HG02884 (cell line): ENCODE measurements around the gene BACH2.
A peak's percentile ranks its signal among the peaks of the same experiment; 100 is the strongest.
"Not testable (repeated sequence)": the region's sequence is repeated elsewhere in the genome, so short reads cannot be mapped to it uniquely, and the experiment has no call there.

ENCODE experiments used
- ATAC-seq: cut with Tn5 transposase; IDR thresholded peaks from one replicate; pipeline ENCODE4 v1.9.1; 2021; ENCODE audit warnings: mild to moderate bottlenecking, moderate library complexity; ENCODE audit not compliant: unreplicated experiment

The BACH2 gene

DNA sequence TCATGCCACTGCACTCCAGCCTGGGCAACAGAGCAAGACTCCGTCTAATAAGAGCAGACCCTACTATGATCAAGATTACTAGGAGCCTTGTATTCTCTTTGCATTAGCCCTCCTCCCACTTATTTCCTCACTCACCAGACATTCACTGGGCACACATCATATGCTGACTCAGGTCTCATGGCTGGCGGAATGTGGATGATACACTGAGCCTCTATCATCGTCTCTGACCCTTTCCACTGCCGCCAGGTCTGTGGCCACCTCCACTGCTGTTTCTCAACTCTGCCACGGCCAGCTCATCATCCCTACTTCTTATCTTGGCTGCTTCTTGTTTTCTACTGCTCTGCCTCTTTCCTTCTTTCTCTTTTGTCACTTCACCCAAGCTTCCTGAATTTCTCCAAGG, 161.0 kb downstream of the BACH2 start:
- no peak for ATAC-seq

DNA sequence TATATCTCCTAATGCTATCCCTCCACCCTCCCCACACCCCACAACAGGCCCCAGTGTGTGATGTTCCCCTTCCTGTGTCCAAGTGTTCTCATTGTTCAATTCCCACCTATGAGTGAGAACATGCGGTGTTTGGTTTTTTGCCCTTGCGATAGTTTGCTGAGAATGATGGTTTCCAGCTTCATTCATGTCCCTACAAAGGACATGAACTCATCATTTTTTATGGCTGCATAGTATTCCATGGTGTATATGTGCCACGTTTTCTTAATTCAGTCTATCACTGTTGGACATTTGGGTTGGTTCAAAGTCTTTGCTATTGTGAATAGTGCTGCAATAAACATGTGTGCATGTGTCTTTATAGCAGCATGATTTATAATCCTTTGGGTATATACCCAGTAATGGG, 163.0 kb downstream of the BACH2 start:
- not testable (repeated sequence) for ATAC-seq

DNA sequence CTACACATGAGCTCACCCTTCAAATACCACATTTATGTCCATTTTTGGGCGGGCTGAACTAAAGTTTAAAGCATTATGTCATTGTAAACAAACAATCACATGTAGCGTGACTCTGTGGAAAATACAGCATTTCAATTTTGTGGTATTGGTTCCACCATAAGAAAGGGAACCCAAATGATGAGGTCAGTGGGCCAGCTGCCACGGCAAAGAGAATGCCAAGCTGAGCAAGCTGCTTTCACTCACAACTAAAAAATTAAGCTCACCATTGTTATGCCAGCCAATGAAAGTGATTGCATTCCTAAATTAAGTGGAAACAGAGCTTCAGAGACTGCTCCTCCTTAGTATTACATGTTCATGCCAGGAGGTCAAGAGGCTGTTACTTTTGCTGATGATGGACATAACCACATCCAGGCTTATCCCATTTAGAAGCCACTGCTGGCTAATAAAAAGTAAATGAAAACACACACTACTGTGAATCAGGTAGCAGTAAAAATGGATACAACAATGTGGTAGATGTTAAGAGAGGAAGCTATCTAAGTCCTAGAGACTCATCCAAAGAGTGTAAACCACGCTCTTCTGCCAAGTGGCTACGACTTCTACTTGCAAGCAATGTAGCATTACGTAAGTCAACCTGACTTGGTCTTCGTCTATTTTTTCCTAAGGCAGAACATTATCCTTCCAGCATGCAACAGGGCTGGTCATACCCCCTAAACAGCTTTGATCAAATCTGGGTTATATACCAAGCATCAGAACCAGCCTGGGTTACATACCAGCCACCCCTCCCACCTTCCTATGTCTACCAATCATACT, 164.8 kb downstream of the BACH2 start:
- no peak for ATAC-seq

GRCh38 chr6:90131125-90131524, 165.5 kb downstream of the BACH2 start:
- no peak for ATAC-seq

GRCh38 chr6:90128687-90129086, 168.0 kb downstream of the BACH2 start:
- ATAC-seq, result not testable (repeated sequence)

DNA sequence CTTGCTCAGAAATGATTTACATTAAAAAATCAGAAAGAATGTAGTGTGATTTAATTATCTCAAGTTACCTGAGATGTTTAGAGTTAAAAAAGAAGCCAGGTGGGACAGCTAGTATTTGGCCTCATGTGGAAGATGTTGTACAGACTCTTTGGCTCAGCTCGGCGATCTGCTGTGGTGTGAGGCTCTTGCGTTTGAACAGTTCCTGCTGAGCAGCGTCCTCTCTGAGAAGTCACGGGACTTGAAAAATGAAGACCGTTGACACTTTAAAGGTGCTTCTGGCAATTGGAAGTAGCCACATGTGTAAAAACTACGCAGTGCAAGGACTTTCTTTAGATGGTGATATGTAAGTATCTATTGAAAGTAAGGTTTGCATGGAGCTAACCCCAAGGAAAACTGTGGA, 169.0 kb downstream of the BACH2 start:
- ATAC-seq, result no peak

DNA sequence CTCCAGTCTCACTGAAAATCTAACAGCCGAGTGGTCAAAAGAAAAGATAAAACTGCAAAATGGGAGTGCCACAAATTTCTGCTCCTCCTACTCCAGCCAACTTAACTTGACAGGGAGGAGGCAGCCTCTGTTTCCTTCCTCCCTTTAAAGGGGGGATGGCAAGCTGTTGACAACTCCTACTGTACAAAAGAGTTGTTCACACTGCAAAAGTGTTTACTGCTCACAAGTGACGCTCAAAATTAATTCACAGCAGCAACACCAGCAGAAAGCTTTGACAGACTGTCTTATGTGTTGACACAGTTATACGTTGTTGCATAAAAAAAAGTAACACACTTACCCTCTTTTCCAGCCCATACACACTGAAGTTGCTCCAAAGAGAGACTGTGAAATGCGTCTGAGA, 169.8 kb downstream of the BACH2 start:
- no peak for ATAC-seq

DNA sequence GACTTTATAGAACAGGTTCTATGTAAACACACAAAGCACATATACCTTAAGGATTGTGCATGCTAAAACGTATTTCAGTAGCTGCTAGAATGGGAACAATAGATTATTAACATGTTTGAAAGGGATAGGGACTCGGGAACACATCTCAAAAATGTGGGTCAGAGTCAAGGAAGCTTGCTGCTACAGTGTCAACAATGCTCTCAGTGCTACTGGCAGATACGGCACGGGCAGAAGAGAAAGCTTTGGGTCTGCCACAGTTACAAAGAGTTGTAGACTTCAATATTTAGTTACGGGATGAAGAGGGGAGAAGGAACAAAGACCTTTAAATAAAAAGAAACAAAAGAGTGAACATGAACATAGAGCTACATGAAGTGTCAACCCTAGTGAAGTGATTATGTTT, 170.5 kb downstream of the BACH2 start:
- ATAC-seq, result no peak

GRCh38 chr6:90124874-90125510, 171.7 kb downstream of the BACH2 start:
- ATAC-seq, result no peak

DNA sequence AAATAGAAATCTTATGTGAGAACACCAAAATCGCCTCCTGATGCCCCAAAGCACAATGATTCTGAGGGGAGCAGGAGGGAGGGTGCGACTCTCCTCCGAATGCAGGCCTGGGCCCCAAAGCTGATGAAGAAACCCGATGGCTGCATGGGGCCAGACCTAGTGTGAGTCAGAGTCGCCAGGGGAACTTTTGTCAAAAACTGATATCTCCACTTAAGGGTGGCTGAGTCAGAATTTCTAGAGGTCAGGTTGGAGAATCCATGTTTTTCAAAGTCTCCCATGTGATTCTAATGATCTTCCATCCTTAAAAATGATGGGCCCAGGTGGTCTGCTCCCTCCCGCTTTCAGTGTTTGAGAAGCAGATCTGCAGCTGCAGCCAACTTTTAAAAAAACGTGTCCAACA, 172.8 kb downstream of the BACH2 start:
- no peak for ATAC-seq

DNA sequence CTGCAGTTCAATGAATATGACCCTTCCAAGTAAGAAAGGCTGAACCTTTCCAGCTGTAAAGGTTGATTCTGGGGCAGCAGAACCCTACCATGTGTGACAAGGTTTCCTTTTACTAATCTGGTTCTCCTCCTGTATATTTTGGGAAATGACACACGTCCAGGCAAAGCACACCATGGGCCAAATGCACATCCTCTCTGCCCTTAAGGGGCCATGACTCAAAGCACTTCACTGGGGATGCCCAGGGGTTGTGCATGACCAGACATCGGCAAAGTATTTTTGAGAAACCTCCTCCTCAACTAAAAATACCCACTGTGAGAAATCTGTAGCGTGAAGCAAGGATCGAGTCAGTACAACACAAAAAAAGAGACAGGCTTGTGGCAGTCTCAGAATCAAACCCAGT, 174.7 kb downstream of the BACH2 start:
- ATAC-seq, result peak; percentile 64

DNA sequence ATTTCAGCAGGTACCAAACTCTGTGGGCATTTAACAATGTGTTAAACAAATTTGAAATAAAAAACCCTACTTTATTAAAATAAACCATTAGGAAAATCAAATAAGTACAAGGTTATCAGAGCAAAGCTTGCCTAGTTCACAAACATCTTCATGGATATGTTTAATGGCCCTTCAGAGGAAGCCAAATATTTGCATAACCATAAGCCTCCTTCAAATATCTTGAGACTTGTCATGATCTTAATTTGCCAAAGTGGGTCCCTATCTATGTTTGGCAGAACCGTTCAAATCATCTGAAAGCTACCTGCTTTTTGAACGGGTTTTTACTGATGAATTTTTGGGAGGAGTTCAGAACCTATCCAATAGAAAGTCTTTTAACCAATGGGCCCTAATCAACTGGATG, 176.3 kb downstream of the BACH2 start:
- no peak for ATAC-seq

DNA sequence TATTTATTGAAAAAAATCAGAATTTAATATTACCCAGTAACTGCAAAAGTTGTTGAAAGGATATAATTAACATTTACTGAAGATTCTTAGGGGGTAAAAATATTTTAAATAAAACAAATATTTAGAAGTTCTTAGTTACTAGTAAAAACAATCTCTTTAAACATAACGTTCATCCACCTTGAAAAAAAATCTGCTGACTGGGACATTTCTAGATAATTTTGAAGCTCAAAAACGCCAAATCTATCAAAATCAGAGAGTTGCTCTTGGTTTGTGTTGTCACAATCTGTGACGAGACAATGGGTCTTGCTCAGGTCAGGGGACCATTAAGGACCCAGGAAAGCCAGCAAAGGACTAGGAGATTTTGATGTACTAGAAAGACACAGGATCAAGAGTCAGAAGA, 177.0 kb downstream of the BACH2 start:
- ATAC-seq, result no peak

DNA sequence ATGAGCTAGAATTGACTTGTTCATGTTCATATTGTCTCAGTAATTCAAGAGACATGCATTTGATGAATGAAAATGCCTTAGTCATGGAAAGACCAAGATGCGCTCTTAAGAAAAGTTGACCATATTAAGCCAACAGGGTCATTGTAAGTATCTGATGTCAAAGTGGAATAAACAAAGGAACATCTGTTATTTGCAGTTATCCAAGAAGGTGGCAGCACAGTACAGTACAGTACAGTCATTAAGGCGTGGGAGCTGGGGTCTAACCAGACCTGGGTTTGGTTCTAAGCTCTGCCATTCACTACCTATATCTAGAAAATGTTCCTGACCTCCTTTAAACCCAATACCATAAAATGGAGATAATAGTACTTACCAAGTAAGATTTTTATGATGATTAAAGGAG, 178.1 kb downstream of the BACH2 start:
- no peak for ATAC-seq

DNA sequence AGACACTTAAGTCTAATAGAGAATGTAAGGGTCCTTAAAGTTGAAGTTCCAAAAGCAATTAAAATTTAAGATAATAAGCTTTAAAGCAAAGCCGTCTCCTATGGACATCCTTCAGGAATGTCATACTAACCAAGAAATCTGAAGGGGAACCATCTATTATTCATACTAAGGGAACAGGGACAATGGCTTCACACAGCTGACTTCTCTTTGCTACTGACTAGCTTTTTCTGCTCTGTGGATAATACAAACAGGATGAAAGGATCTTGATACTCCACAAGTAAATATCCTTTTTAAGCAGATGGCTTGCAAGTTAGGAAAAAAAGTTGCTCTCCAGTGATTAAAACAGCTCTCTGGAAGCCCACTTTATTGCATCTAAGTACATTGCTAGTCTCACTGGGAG, 178.6 kb downstream of the BACH2 start:
- ATAC-seq, result no peak

DNA sequence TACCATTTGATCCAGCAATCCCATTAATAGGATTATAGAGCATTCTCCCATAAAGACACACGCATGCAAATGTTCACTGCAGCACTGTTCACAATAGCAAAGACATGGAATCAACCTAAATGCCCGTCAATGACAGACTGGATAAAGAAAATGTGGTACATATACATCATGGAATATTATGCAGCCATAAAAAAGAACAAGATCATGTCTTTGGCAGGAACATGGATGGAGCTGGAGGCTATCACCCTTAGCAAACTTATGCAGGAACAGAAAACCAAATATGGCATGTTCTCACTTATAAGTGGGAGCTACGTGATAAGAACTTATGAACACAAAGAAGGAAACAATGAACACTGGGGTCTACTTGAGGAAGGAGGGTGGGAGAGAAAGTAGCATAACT, 180.5 kb downstream of the BACH2 start:
- not testable (repeated sequence) for ATAC-seq

- ATAC-seq, result no peak
Observed at GRCh38 chr6:90113389-90113788, 183.3 kb downstream of the BACH2 start.

- no peak for ATAC-seq
Observed at GRCh38 chr6:90111387-90111786, 185.3 kb downstream of the BACH2 start.

DNA sequence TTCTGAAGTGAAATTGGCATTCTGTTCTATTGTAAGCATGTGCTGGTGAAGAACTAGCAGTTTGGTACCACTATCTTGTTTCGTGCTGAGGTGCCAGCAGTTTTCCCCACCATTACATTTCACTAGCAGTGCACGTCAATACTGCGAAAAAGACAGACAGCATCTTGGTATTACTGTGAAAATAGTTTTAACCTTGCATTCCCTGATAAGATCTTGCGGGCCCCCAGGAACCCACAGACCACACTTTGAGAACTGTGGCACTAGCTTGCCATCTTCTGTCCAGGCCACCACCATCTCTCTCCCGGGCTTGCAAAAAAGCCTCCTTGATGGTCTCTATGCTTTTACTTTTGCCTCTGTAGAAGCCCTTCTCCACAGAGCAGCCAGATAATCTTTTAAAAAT, 185.7 kb downstream of the BACH2 start:
- no peak for ATAC-seq

GRCh38 chr6:90109141-90109540, 187.5 kb downstream of the BACH2 start:
- ATAC-seq, result no peak

DNA sequence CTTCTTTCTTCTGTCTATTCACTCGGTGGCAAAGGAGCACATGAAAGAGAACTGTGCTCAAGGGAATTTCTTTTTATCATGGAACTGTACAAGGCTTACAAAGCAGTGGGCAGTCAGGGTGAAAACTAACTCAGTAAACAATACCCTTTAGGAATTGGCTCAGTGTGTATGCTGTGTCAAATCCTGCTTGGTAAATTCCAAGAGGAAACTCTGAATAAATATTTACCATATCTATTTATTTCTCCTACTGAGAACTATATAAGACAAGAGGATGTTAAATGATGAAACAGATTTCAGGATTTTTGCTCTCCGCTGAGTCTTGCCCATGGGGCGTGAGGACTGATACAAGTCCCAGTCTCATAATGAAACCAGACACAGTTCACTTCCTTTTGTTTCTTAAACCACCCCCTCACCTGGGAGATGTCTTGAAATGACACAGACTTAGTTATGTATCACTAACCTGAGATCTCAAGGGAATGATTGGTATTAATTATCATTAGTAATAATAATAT, 188.8 kb downstream of the BACH2 start:
- peak; percentile 92 for ATAC-seq

- ATAC-seq, result no peak
Observed at GRCh38 chr6:90107371-90107770, 189.3 kb downstream of the BACH2 start.
